GM23338 (cell line): ENCODE data around the gene GRK2. TPM values are rescaled to one million over a fixed set of nuclear protein-coding genes. Genes with fewer than 3 reads are reported as not detected.

ENCODE experiments used
- ATAC-seq: fragments of 200-7000 bp; cut with Tn5 transposase; 3 replicates; pipeline ENCODE4 v1.9.1; 2020
- DNase-seq: peaks from one replicate; pipeline ENCODE4 v3.0.0-alpha.2; 2015; ENCODE audit warnings: low spot score
- H2AFZ ChIP-seq: fragments of 200-600 bp; sonication (generic); 2 replicates; pipeline ENCODE4 v1.8.0; 2016; ENCODE audit warnings: antibody characterized with exemption, mild to moderate bottlenecking, moderate library complexity
- H3F3A ChIP-seq: fragments of 200-600 bp; sonication (generic); replicated peaks from 2 replicates; pipeline ENCODE4 v1.8.0; 2017; ENCODE audit warnings: antibody characterized with exemption, mixed run types, low read depth
- H3K27ac ChIP-seq: fragments of 200-600 bp; sonication (generic); 2 replicates; pipeline ENCODE4 v1.6.1; 2016; ENCODE audit warnings: low read depth
- H3K27me3 ChIP-seq: fragments of 200-600 bp; sonication (generic); 2 replicates; pipeline ENCODE4 v1.8.0; 2016; ENCODE audit warnings: mild to moderate bottlenecking, mixed run types, moderate library complexity; ENCODE audit not compliant: insufficient read depth
- H3K36me3 ChIP-seq: fragments of 200-600 bp; sonication (generic); 2 replicates; pipeline ENCODE4 v1.8.0; 2016; ENCODE audit warnings: mild to moderate bottlenecking; ENCODE audit not compliant: insufficient read depth
- H3K4me1 ChIP-seq: fragments of 200-600 bp; sonication (generic); 2 replicates; pipeline ENCODE4 v1.8.0; 2016; ENCODE audit warnings: mild to moderate bottlenecking, moderate library complexity; ENCODE audit not compliant: insufficient read depth
- H3K4me2 ChIP-seq: fragments of 200-600 bp; sonication (generic); 2 replicates; pipeline ENCODE4 v1.7.1; 2017; ENCODE audit warnings: mixed run types
- H3K4me3 ChIP-seq: fragments of 200-600 bp; sonication (generic); 2 replicates; pipeline ENCODE4 v1.6.1; 2016; ENCODE audit warnings: mixed run types
- H3K79me2 ChIP-seq: fragments of 200-600 bp; sonication (generic); replicated peaks from 2 replicates; pipeline ENCODE4 v1.8.0; 2017; ENCODE audit warnings: mild to moderate bottlenecking; ENCODE audit not compliant: insufficient read depth
- H3K9me2 ChIP-seq: fragments of 200-600 bp; sonication (generic); 2 replicates; pipeline ENCODE4 v1.8.0; 2017; ENCODE audit not compliant: insufficient read depth
- H4K20me1 ChIP-seq: fragments of 200-600 bp; sonication (generic); replicated peaks from 2 replicates; pipeline ENCODE4 v1.8.0; 2017; ENCODE audit warnings: mild to moderate bottlenecking; ENCODE audit not compliant: insufficient read depth
- H3K27ac Mint-ChIP-seq: 2 replicates; pipeline ENCODE4 v1.8.0; 2020; ENCODE audit warnings: inconsistent platforms, mild to moderate bottlenecking, moderate library complexity, mixed read lengths
- H3K27me3 Mint-ChIP-seq: 3 replicates; pipeline ENCODE4 v1.8.0; 2022; ENCODE audit warnings: low read depth, mild to moderate bottlenecking, moderate library complexity, mixed read lengths, inconsistent platforms; ENCODE audit not compliant: insufficient read depth, poor library complexity
- H3K36me3 Mint-ChIP-seq: 3 replicates; pipeline ENCODE4 v1.8.0; 2021; ENCODE audit warnings: low read depth, mild to moderate bottlenecking, inconsistent platforms, moderate library complexity, mixed read lengths
- H3K4me1 Mint-ChIP-seq: 3 replicates; pipeline ENCODE4 v1.8.0; 2020; ENCODE audit warnings: mild to moderate bottlenecking, inconsistent platforms, mixed read lengths
- H3K4me3 Mint-ChIP-seq: 3 replicates; pipeline ENCODE4 v1.8.0; 2021; ENCODE audit warnings: moderate library complexity, mild to moderate bottlenecking, inconsistent platforms, mixed read lengths
- H3K9me3 Mint-ChIP-seq: 3 replicates; pipeline ENCODE4 v1.8.0; 2020; ENCODE audit warnings: moderate library complexity, mild to moderate bottlenecking, inconsistent platforms, mixed read lengths
- EZH2phosphoT487 ChIP-seq: fragments of 200-600 bp; sonication (generic); IDR thresholded peaks from one replicate; pipeline ENCODE4 v1.8.1; 2018; ENCODE audit warnings: antibody characterized with exemption; ENCODE audit not compliant: unreplicated experiment
- JUNB ChIP-seq: IDR thresholded peaks from one replicate; pipeline ENCODE4 v1.6.1; 2016; ENCODE audit warnings: antibody characterized with exemption; ENCODE audit not compliant: unreplicated experiment
- NANOG ChIP-seq: IDR thresholded peaks from 2 replicates; pipeline ENCODE4 v1.6.1; 2016; ENCODE audit warnings: antibody characterized with exemption, borderline replicate concordance
- STAT1 ChIP-seq: IDR thresholded peaks from one replicate; pipeline ENCODE4 v1.6.1; 2016; ENCODE audit warnings: antibody characterized with exemption; ENCODE audit not compliant: unreplicated experiment
- ZNF331 ChIP-seq: fragments of 250-450 bp; sonication (Bioruptor Pico); IDR thresholded peaks from 2 replicates; pipeline ENCODE4 v1.5.0; 2020; ENCODE audit warnings: low read depth, mild to moderate bottlenecking, moderate library complexity
- polyA plus RNA-seq: library from polyadenylated mRNA; unstranded; fragments of >200 nt; fragmentation: Nextera tagmentation; extraction: Ambion mirVana; gene quantifications from 2 replicates; pipeline ENCODE4 v1.2.1, GENCODE V29; 2016
- total RNA-seq: library from RNA; depleted of rRNA; stranded (reverse); fragments of >200 nt; shearing (Covaris generic); gene quantifications from 2 replicates; pipeline ENCODE4 v1.2.3, GENCODE V29; 2014
- TF ChIP-seq, protein P1 (sequence below), 2 experiments: fragments of 200-600 bp in 1 of 2; sonication (generic) in 1 of 2; conservative IDR thresholded peaks; 2 replicates each; pipeline versions ENCODE4 v1.5.1 to v1.6.1; 2016 to 2017; ENCODE audit warnings: antibody characterized with exemption in 2 of 2, low read depth in 2 of 2, mild to moderate bottlenecking in 2 of 2, moderate library complexity in 1 of 2
- TF ChIP-seq, protein P2 (sequence below): IDR thresholded peaks from one replicate; pipeline ENCODE4 v1.6.1; 2018; ENCODE audit warnings: antibody characterized with exemption; ENCODE audit not compliant: unreplicated experiment
- TF ChIP-seq, protein P3 (sequence below): IDR thresholded peaks from 2 replicates; pipeline ENCODE4 v1.6.1; 2016; ENCODE audit warnings: antibody characterized with exemption

The GRK2 gene
- total and polyA plus RNA-seq, 2 experiments from 2014 or later: 19.5 to 72.5 TPM

DNA sequence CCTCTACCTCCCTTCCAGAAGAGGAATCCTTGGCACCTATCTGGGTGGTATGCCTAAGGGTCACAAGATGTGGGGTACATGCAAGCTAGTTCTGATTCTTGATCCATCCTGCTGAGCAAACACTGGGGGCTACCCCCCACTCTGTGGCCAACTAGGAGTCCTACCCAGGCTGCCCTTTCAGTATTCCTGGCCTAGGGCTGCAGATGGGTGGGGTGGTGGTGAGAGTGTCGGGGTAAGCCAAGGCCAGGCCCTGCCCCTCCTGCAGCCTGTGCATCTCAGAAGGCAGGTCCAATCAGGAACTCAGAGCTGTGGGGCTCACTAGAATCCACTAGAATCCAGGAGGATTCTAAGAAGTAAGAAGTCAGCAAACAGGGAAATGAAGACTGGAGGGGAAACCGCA, 47.9 kb downstream of the GRK2 start:
- H3K27me3 Mint-ChIP-seq: peaks cover 21% of the 10 kb centered on the region
- Histone ChIP-seq H2AFZ (no peak overlapping the region), H3K9me2 (no peaks in the 10 kb centered on the region), H3K4me1 (peaks cover 8% of the 10 kb centered on the region), H3K4me2 (no peak overlapping the region), H3K79me2 (no peaks in the 10 kb centered on the region), H3F3A (peaks cover 9% of the 10 kb centered on the region; the same call in 1 of the 2 replicates), H4K20me1 (no peaks in the 10 kb centered on the region), H3K4me3 (no peak overlapping the region), H3K36me3 (no peaks in the 10 kb centered on the region), H3K27me3 (peaks cover 23% of the 10 kb centered on the region), H3K27ac (no peak overlapping the region)
- peaks cover 6% of the 10 kb centered on the region; the same call in 2 of the 3 replicates for H3K4me1 Mint-ChIP-seq
- no peak for ATAC-seq
- no peaks in the 10 kb centered on the region for H3K36me3 Mint-ChIP-seq
- no peak overlapping the region for H3K27ac Mint-ChIP-seq
- H3K9me3 Mint-ChIP-seq: no peaks in the 10 kb centered on the region
- no peak for DNase-seq
- H3K4me3 Mint-ChIP-seq: no peak overlapping the region
- TF ChIP-seq, protein P1, sequence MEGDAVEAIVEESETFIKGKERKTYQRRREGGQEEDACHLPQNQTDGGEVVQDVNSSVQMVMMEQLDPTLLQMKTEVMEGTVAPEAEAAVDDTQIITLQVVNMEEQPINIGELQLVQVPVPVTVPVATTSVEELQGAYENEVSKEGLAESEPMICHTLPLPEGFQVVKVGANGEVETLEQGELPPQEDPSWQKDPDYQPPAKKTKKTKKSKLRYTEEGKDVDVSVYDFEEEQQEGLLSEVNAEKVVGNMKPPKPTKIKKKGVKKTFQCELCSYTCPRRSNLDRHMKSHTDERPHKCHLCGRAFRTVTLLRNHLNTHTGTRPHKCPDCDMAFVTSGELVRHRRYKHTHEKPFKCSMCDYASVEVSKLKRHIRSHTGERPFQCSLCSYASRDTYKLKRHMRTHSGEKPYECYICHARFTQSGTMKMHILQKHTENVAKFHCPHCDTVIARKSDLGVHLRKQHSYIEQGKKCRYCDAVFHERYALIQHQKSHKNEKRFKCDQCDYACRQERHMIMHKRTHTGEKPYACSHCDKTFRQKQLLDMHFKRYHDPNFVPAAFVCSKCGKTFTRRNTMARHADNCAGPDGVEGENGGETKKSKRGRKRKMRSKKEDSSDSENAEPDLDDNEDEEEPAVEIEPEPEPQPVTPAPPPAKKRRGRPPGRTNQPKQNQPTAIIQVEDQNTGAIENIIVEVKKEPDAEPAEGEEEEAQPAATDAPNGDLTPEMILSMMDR (conservative IDR thresholded peaks at IDR 0.05; ENCODE audit: low read depth in 2 of 2): no peak

DNA sequence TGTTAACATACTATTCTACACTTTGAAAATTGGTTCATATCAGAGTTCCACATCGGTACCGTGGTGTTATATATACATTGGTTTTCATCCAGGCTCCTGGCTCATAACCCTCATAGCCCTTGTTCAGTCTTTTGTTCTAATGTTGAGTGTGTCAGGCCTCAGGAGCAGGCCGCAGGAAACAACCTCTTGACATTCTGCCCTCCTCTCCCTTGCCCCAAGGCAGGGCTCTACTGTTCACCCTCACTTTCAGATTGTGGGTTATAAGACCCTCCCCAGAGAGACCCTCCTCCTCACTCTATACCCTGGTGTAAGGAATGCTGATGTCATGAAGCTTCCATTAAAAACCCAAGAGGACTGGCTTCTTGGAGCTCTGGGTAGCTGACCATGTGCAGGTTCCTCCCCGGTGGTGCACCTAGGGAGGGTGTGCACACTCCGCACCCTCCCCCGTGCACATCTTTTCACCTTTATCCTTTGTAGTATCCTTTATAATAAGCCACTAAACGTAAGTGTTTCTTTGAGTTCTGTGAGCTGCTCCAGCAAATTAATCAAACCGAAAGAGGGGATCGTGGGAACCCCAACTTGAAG, 49.1 kb downstream of the GRK2 start:
- H3K4me3 Mint-ChIP-seq: peak overlapping the region; percentile 29; the same call in 2 of the 3 replicates
- H3K27ac Mint-ChIP-seq: no peak overlapping the region
- TF ChIP-seq, protein P2, sequence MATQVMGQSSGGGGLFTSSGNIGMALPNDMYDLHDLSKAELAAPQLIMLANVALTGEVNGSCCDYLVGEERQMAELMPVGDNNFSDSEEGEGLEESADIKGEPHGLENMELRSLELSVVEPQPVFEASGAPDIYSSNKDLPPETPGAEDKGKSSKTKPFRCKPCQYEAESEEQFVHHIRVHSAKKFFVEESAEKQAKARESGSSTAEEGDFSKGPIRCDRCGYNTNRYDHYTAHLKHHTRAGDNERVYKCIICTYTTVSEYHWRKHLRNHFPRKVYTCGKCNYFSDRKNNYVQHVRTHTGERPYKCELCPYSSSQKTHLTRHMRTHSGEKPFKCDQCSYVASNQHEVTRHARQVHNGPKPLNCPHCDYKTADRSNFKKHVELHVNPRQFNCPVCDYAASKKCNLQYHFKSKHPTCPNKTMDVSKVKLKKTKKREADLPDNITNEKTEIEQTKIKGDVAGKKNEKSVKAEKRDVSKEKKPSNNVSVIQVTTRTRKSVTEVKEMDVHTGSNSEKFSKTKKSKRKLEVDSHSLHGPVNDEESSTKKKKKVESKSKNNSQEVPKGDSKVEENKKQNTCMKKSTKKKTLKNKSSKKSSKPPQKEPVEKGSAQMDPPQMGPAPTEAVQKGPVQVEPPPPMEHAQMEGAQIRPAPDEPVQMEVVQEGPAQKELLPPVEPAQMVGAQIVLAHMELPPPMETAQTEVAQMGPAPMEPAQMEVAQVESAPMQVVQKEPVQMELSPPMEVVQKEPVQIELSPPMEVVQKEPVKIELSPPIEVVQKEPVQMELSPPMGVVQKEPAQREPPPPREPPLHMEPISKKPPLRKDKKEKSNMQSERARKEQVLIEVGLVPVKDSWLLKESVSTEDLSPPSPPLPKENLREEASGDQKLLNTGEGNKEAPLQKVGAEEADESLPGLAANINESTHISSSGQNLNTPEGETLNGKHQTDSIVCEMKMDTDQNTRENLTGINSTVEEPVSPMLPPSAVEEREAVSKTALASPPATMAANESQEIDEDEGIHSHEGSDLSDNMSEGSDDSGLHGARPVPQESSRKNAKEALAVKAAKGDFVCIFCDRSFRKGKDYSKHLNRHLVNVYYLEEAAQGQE: no peak
- no peak for TF ChIP-seq EZH2phosphoT487
- no peak for TF ChIP-seq ZNF331 (CRISPR knock-in tag)
- TF ChIP-seq STAT1: no peak
- TF ChIP-seq NANOG: no peak
- TF ChIP-seq, protein P3, sequence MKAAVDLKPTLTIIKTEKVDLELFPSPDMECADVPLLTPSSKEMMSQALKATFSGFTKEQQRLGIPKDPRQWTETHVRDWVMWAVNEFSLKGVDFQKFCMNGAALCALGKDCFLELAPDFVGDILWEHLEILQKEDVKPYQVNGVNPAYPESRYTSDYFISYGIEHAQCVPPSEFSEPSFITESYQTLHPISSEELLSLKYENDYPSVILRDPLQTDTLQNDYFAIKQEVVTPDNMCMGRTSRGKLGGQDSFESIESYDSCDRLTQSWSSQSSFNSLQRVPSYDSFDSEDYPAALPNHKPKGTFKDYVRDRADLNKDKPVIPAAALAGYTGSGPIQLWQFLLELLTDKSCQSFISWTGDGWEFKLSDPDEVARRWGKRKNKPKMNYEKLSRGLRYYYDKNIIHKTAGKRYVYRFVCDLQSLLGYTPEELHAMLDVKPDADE: no peak
- no peak for TF ChIP-seq JUNB
- H3K4me1 Mint-ChIP-seq: peaks cover 10% of the 10 kb centered on the region
- peaks cover 24% of the 10 kb centered on the region for H3K27me3 Mint-ChIP-seq
- no peak overlapping the region for H3K4me3 ChIP-seq
- no peak for DNase-seq
- H3F3A ChIP-seq: peaks cover 9% of the 10 kb centered on the region; the same call in 1 of the 2 replicates
- ATAC-seq: no peak
- no peaks in the 10 kb centered on the region for H3K36me3 Mint-ChIP-seq
- H4K20me1 ChIP-seq: no peaks in the 10 kb centered on the region
- no peak overlapping the region for H3K4me2 ChIP-seq
- peaks cover 8% of the 10 kb centered on the region for H3K4me1 ChIP-seq
- no peaks in the 10 kb centered on the region for H3K36me3 ChIP-seq
- H2AFZ ChIP-seq: no peak overlapping the region
- H3K79me2 ChIP-seq: no peaks in the 10 kb centered on the region
- no peaks in the 10 kb centered on the region for H3K9me3 Mint-ChIP-seq
- H3K9me2 ChIP-seq: no peaks in the 10 kb centered on the region
- peaks cover 32% of the 10 kb centered on the region for H3K27me3 ChIP-seq
- H3K27ac ChIP-seq: no peak overlapping the region
